ENCODE measurements around the gene ASF1B.

The ASF1B gene

DNA sequence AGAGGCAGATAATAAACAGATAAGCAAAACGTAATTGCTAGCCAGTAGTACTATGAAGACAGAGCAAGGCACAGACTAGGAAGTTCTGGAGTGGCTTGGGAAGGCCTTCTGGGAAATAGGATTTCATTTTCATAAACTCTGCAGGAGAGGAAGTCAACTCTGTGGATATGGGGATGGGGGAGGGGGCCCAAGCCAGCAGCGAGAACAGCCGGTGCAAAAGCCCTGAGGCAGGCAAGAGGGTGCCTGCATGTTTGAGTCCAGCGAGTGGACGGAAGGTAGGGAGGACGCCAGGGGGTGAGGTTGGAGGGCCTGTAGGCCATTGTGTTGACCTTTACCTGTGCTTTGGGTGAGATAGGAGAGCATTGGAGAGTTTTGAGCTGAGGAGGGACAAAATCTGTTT, 9.0 kb upstream of the ASF1B start:
- FAIRE-seq = no peak
- no peak for DNase-seq (ENCODE audit: insufficient read length, low spot score)
- TF ChIP-seq, protein P1, sequence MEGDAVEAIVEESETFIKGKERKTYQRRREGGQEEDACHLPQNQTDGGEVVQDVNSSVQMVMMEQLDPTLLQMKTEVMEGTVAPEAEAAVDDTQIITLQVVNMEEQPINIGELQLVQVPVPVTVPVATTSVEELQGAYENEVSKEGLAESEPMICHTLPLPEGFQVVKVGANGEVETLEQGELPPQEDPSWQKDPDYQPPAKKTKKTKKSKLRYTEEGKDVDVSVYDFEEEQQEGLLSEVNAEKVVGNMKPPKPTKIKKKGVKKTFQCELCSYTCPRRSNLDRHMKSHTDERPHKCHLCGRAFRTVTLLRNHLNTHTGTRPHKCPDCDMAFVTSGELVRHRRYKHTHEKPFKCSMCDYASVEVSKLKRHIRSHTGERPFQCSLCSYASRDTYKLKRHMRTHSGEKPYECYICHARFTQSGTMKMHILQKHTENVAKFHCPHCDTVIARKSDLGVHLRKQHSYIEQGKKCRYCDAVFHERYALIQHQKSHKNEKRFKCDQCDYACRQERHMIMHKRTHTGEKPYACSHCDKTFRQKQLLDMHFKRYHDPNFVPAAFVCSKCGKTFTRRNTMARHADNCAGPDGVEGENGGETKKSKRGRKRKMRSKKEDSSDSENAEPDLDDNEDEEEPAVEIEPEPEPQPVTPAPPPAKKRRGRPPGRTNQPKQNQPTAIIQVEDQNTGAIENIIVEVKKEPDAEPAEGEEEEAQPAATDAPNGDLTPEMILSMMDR (IDR thresholded peaks at IDR 0.05; ENCODE audit: insufficient read depth, missing control alignments) = no peak

DNA sequence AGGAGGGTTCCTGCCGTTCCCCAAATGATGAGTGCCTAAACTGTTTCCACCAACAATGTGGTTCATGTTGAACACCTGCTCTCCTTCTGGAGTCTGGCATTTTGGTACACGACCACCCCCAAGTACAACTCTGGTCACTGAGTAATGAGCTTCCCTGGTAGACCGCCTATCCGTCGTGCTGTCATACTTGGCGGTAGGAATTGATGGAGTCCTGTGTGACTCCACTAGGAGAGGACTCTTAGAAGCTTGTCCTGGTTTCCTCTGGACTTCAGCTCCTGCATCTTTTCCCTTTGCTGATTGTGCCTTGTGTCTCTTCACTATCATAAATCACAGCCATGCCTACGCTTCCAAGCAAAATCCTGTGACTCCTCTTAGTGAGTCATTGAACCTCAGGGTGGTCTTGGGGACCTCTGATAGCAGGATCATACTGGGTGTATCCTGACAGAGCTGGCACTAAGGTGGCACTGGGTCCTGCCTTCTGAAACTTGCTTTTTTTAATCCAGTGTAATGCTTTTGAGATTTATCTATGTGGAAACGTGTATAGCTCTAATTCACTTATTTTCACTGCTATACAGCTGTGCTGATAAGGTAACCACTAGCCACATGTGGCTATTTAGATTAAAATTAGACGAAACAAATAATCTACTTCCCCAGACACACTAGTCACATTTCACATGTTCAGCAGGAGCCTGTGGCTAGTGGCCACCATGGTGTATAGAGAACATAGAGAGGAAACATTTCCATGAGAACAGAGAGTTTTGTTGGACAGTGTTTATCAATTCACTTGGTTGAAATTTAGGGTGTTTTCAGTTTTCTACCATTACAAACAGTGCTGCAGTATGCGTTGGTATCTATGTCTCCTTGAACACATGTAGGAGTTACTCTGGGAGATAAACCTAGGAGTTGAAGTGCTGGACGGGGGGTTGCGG, 6.1 kb upstream of the ASF1B start:
- FAIRE-seq (no peak), DNase-seq (ENCODE audit: insufficient read length, low spot score) (no peak)
- TF ChIP-seq, protein P1 (IDR thresholded peaks at IDR 0.05; ENCODE audit: insufficient read depth, missing control alignments) = no peak

DNA sequence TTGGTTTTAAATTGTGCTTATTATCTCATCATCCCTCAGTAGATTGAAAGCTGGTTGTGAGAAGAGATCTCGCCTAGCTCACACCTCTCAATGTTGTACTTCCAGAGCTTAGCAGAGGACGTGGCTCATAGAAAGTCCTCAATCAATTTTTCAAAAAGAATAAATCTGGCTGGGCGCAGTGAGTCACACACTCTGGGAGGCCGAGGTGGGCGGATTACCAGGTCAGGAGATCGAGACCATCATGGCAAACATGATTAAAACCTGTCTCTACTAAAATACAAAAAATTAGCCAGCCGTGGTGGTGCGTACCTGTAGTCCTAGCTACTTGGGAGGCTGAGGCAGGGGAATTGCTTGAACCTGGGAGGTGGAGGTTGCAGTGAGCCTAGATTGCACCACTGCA, 4.7 kb upstream of the ASF1B start:
- no peak for DNase-seq (ENCODE audit: insufficient read length, low spot score)
- FAIRE-seq = no peak
- TF ChIP-seq, protein P1 (IDR thresholded peaks at IDR 0.05; ENCODE audit: insufficient read depth, missing control alignments) = no peak

DNA sequence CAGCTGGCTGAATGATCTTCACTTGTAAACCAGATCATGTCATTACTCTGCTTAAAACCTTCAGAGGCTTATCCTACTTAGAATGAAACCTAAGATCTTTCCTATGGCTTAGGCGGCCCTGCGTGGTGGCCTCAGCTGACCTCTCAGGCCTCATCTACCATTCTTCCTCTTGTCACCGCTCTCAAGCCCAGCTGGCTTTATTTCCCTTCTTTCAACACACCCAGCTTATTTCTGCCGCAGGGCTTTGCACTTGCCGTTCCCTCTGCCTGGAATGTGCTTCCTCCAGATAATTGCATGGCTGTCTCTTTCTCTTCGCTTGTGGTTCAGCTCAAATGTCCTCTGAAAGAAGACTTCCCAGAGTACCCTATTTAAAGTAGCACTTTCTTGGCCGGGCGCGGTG, 3.6 kb upstream of the ASF1B start:
- TF ChIP-seq, protein P1 (IDR thresholded peaks at IDR 0.05; ENCODE audit: insufficient read depth, missing control alignments) = no peak
- FAIRE-seq = peak; percentile 87
- DNase-seq (ENCODE audit: insufficient read length, low spot score) = peak; percentile 74

DNA sequence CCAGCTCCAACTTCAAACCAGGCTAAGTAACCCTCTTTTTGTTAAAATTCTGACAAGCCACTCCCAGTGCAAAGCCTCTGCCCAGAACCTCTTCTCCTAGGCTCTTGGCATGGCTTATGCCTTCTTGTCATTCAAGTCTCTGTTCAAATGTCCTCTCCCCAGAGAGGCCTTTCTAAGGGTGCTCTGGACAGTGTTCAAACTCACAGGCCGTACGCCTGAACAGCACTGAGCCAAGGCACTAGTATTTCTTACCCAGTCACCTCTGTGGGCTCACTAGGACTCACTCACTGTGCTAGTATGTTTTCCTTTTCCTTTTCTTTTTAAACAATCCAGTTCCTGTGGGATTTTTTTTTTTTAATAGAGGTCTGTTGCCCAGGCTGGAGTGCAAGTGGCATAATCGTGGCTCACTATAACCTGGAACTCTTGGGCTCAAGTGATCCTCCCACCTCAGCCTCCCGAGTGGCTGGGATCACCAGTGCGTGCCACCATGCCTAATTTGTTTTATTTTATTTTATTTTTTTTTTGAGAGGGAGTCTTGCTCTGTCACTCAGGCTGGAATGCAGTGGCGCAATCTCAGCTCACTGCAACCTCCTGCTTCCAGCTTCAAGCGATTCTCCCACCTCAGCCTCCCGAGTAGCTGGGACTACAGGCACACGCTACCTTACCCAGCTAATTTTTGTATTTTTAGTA, 2.3 kb upstream of the ASF1B start:
- TF ChIP-seq, protein P1 (IDR thresholded peaks at IDR 0.05; ENCODE audit: insufficient read depth, missing control alignments) = no peak
- FAIRE-seq (no peak), DNase-seq (ENCODE audit: insufficient read length, low spot score) (no peak)

DNA sequence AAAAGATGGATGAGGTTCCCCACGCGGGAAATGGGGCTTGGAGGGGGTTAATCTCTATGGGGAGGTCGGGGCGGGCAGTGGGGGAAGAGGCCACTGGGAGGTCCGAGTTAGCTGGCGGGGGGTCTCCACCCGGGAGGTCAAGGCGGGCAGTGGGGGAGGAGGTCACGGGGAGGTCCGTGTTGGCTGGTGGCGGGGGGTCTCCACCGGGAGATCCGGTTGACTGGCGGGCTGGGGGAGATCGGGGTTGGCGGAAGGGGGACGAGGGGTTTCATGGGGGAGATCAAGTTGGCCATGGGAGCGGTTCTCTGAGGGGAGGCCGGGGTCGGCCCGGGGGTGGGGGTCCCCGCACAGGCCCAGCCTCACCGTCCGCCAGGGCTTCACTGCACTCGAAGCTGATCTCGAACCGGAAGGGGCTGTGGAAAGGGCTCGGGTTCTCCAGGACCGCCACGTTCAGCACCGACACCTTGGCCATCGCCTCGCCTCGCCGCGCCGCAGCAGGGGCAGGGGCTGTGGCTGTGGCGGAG, 342 bp downstream of the ASF1B start:
- TF ChIP-seq, protein P1 (IDR thresholded peaks at IDR 0.05; ENCODE audit: insufficient read depth, missing control alignments) = no peak

More for the DNA sequence above, 342 bp downstream of the ASF1B start:
- DNase-seq (ENCODE audit: insufficient read length, low spot score) = no peak
- no peak for FAIRE-seq

Data from D721Med (cell line).